ENCODE measurements around the gene EREG. TPM values are rescaled to one million over a fixed set of nuclear protein-coding genes. Genes with fewer than 3 reads are reported as not detected.

The EREG gene
- total RNA-seq, 1 experiment from 2014 or later, result 0.46 TPM

DNA sequence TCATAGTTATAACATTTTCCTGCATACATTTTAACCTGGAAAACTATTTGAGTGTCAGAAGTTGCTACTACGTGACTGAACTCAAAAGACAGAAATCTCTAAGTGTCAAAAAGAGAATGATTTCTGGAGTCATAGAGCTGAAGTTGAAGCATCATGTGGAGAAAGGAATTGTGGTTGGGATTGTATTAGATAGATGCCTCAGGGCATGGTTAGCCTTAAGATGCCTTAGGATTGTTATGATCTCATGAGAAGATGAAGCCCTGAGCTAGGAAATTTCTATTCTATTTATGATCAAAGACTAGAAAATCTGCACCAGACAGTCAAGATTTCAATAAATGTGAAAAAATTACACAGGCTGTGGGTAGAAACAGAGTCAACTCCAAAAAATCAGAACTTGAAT, 36.4 kb upstream of the EREG start:
- ChIA-PET POLR2A (ENCODE audit: unreplicated experiment) (no interaction called here), CTCF (interaction anchor here (0.6 kb wide), 1 partner anchor 1002 kb away, joined by 8 read pairs; no protein-coding TSS in a partner anchor)
- H3K9me3 ChIP-seq (ENCODE audit: insufficient read depth, low read depth), result no peaks in the 10 kb centered on the region
- no peak overlapping the region for H3K4me2 ChIP-seq
- no peak overlapping the region for H3K4me3 ChIP-seq
- no peaks in the 10 kb centered on the region for H3F3A ChIP-seq (ENCODE audit: insufficient read depth, low read depth)
- H3K36me3 ChIP-seq (ENCODE audit: low read depth), result no peaks in the 10 kb centered on the region
- no peak overlapping the region for H2AFZ ChIP-seq
- no peak for TF ChIP-seq EZH2 (IDR thresholded peaks at IDR 0.05; ENCODE audit: low read depth)
- TF ChIP-seq, protein P1, sequence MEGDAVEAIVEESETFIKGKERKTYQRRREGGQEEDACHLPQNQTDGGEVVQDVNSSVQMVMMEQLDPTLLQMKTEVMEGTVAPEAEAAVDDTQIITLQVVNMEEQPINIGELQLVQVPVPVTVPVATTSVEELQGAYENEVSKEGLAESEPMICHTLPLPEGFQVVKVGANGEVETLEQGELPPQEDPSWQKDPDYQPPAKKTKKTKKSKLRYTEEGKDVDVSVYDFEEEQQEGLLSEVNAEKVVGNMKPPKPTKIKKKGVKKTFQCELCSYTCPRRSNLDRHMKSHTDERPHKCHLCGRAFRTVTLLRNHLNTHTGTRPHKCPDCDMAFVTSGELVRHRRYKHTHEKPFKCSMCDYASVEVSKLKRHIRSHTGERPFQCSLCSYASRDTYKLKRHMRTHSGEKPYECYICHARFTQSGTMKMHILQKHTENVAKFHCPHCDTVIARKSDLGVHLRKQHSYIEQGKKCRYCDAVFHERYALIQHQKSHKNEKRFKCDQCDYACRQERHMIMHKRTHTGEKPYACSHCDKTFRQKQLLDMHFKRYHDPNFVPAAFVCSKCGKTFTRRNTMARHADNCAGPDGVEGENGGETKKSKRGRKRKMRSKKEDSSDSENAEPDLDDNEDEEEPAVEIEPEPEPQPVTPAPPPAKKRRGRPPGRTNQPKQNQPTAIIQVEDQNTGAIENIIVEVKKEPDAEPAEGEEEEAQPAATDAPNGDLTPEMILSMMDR (conservative IDR thresholded peaks at IDR 0.05), result no peak
- H3K27ac ChIP-seq, result no peak overlapping the region
- DNase-seq, result no peak
- BruUV-seq (replicated peaks), result no TSS peak
- intact Hi-C loops (cut with micrococcal nuclease; ENCODE audit: unreplicated experiment), result no loop called here
- H3K79me2 ChIP-seq (ENCODE audit: low read depth), result no peaks in the 10 kb centered on the region
- H3K9me2 ChIP-seq (ENCODE audit: insufficient read depth), result no peaks in the 10 kb centered on the region; the same call in 1 of the 2 replicates
- H3K27me3 ChIP-seq (ENCODE audit: insufficient read depth, low read depth), result no peaks in the 10 kb centered on the region
- H4K20me1 ChIP-seq (ENCODE audit: insufficient read depth), result no peaks in the 10 kb centered on the region
- H3K4me1 ChIP-seq (replicated peaks; ENCODE audit: insufficient read depth), result no peaks in the 10 kb centered on the region

DNA sequence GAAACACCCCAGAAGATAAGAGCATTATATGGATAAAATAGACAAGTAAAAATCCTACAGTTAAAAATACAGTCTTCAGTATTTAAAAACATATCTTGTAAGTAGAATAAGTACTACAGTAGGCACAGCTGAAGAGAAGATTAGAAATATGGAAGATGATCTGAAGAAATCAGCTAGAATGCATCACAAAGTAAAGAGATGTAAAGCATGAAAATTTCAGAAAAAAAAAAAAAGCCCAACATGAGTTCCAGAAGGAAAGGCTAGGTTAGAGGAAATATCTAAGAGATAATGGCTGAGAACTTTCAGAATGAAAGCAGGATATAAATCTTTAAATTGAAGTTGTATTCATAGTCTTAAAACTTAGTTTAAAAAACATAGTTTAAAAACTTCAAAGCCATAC, 35.6 kb upstream of the EREG start:
- H3K27ac ChIP-seq, result no peak overlapping the region
- no peak overlapping the region for H3K4me2 ChIP-seq
- no peak overlapping the region for H3K4me3 ChIP-seq
- H3K27me3 ChIP-seq (ENCODE audit: insufficient read depth, low read depth), result no peaks in the 10 kb centered on the region
- no peak for DNase-seq
- no peaks in the 10 kb centered on the region for H3K9me3 ChIP-seq (ENCODE audit: insufficient read depth, low read depth)
- no peaks in the 10 kb centered on the region for H3K4me1 ChIP-seq (replicated peaks; ENCODE audit: insufficient read depth)
- CTCF ChIA-PET, result interaction anchor here (0.6 kb wide), 1 partner anchor 1001 kb away, joined by 8 read pairs; no protein-coding TSS in a partner anchor
- H3K36me3 ChIP-seq (ENCODE audit: low read depth), result no peaks in the 10 kb centered on the region
- TF ChIP-seq EZH2 (IDR thresholded peaks at IDR 0.05; ENCODE audit: low read depth), result no peak
- no peaks in the 10 kb centered on the region for H4K20me1 ChIP-seq (ENCODE audit: insufficient read depth)
- H2AFZ ChIP-seq, result no peak overlapping the region
- POLR2A ChIA-PET (ENCODE audit: unreplicated experiment), result no interaction called here
- H3K79me2 ChIP-seq (ENCODE audit: low read depth), result no peaks in the 10 kb centered on the region
- BruUV-seq (replicated peaks), result no TSS peak
- H3K9me2 ChIP-seq (ENCODE audit: insufficient read depth), result no peaks in the 10 kb centered on the region; the same call in 1 of the 2 replicates
- intact Hi-C loops (cut with micrococcal nuclease; ENCODE audit: unreplicated experiment), result no loop called here
- no peaks in the 10 kb centered on the region for H3F3A ChIP-seq (ENCODE audit: insufficient read depth, low read depth)

DNA sequence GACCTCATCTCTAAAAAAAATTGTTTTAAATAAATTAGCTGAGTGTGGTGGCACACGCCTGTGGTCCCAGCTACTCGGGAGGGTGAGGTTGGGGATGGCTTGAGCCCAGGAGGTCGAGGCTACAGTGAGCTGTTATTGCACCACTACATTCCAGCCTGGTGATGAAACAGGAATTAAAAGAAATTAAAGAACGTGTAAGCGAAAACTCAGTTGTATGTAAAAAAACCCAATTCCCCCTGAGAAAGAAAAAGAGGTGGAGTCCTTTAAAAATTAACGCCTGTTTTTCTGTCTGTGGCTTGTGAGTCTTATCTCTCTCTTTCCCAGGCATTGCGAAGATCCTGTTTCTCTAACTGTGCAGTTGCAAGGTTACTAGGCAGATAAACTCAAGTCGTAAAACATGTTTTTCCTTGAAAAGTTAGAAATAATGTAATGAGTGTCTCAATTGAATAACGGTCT, 34.6 kb upstream of the EREG start:
- Histone ChIP-seq H3K9me3 (ENCODE audit: insufficient read depth, low read depth) (no peaks in the 10 kb centered on the region), H3K36me3 (ENCODE audit: low read depth) (no peaks in the 10 kb centered on the region), H3K9me2 (ENCODE audit: insufficient read depth) (no peaks in the 10 kb centered on the region; the same call in 1 of the 2 replicates), H2AFZ (no peak overlapping the region), H3K4me2 (no peak overlapping the region), H4K20me1 (ENCODE audit: insufficient read depth) (no peaks in the 10 kb centered on the region), H3F3A (ENCODE audit: insufficient read depth, low read depth) (no peaks in the 10 kb centered on the region), H3K27me3 (ENCODE audit: insufficient read depth, low read depth) (no peaks in the 10 kb centered on the region), H3K4me3 (no peak overlapping the region), H3K27ac (no peak overlapping the region), H3K79me2 (ENCODE audit: low read depth) (no peaks in the 10 kb centered on the region), H3K4me1 (replicated peaks; ENCODE audit: insufficient read depth) (no peaks in the 10 kb centered on the region)
- TF ChIP-seq, protein P1 (conservative IDR thresholded peaks at IDR 0.05), result no peak
- TF ChIP-seq EZH2 (IDR thresholded peaks at IDR 0.05; ENCODE audit: low read depth), result no peak
- CTCF ChIA-PET, result no interaction called here
- POLR2A ChIA-PET (ENCODE audit: unreplicated experiment), result no interaction called here
- BruUV-seq (replicated peaks), result no TSS peak
- no peak for DNase-seq
- intact Hi-C loops (cut with micrococcal nuclease; ENCODE audit: unreplicated experiment), result no loop called here

DNA sequence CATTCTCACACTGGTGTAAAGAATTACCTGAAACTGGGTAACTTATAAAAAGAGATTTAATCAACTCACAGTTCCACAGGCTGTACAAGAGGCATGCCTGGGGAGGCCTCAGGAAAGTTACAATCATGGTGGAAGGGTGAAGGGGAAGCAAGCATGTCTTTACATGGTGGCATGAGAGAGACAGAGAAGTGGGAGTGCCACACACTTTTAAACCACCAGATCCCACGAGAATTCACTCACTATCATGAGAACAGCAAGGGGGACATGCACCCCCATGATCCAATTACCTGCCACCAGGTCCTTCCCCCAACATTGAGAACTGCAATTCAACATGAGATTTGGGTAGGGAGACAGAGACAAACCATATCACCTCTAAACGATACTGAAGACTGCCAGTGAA, 33.7 kb upstream of the EREG start:
- no TSS peak for BruUV-seq (replicated peaks)

More for the DNA sequence above, 33.7 kb upstream of the EREG start:
- ChIA-PET POLR2A (ENCODE audit: unreplicated experiment) (no interaction called here), CTCF (no interaction called here)
- Histone ChIP-seq H4K20me1 (ENCODE audit: insufficient read depth) (no peaks in the 10 kb centered on the region), H3K4me1 (replicated peaks; ENCODE audit: insufficient read depth) (no peaks in the 10 kb centered on the region), H3K27ac (no peak overlapping the region), H3K4me3 (no peak overlapping the region), H3K9me3 (ENCODE audit: insufficient read depth, low read depth) (no peaks in the 10 kb centered on the region), H3K9me2 (ENCODE audit: insufficient read depth) (no peaks in the 10 kb centered on the region), H3F3A (ENCODE audit: insufficient read depth, low read depth) (no peaks in the 10 kb centered on the region), H3K27me3 (ENCODE audit: insufficient read depth, low read depth) (no peaks in the 10 kb centered on the region), H2AFZ (no peak overlapping the region), H3K4me2 (no peak overlapping the region), H3K36me3 (ENCODE audit: low read depth) (no peaks in the 10 kb centered on the region), H3K79me2 (ENCODE audit: low read depth) (no peaks in the 10 kb centered on the region)
- intact Hi-C loops (cut with micrococcal nuclease; ENCODE audit: unreplicated experiment), result no loop called here
- TF ChIP-seq EZH2 (IDR thresholded peaks at IDR 0.05; ENCODE audit: low read depth), result no peak
- TF ChIP-seq, protein P1 (conservative IDR thresholded peaks at IDR 0.05), result no peak
- no peak for DNase-seq

All from PC-9 (cell line).